HS-5 (cell line): Measurements from ENCODE around the gene ACR.

Experiments used
- DNase-seq: peaks from one replicate; pipeline ENCODE4 v3.0.0-alpha.2; 2012; ENCODE audit warnings: low read depth

The ACR gene

DNA sequence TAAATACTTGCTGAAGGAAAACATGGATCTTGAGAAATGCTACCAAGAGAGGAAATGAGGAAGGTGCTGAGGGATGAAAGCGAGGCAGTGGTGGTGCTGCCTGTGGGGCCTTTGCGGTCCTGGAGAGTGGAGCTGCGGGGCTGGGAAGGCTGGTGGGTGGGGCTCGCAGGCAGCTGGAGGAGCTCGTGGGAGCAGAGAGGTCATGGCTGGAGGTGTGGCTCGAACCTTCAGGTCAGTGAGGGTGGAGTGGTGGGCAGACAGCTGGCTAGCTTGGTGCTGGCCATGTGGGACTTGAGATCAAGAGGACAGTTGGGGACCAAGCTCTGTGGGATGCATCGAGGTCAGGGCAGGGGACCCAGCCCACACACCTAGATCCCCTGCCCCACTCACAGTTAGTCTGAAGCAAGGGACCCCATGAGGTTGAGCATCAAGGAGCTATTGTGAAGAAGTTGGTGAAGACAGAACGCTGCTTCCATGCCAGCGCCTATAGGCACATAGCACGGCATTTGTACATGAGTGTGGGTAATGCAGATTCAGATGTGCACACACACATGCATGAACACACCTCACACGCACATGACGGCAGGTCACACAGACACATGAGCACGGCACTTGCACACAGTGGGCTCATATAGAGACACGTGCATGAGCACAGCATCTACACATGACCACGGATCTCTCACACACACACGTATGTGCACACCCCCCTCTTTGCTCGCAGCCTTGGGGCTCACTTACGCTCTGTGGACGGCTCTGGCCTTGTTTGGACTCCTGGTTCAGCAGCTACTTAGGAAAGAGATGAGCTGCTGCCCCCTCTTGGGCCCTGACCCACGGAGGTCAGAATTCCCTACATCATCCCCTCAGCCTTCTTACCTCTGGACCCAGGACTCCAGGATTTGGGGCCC lies 34.9 kb upstream of the ACR start:
- no peak for DNase-seq

DNA sequence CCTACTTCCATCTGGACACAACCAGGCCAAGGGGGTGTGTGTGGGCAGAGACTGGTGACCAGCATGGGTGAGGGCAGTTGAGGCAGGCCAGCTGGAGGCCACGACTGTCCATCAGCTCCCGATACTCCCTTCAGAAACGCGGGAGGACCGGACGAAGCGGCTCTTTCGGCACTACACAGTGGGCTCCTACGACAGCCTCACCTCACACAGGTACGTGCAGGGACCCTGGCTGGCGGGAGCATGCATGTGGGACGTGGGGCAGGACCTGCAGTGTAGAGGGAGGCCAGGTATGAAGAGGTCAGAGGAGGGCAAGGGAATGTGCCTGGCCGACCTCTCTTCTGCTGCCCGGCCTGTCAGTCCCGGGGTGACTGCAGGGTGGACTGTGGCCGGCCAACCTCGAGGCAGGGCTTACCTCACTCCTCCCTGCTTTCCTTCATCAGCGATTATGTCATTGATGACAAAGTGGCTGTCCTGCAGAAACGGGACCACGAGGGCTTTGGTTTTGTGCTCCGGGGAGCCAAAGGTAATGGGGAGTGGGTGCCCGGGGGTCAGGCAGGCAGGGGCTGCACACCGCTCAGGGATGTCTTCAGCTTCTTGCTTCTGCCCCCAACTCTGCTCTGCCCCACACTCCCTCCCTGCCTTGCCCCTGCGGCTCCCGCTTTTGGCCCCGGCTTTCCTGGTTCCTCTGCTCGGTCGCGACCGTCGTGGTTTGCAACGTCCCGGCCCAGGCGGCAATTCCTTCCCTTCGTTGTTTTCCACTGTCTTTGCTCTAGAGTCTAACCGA lies 34.1 kb upstream of the ACR start:
- no peak for DNase-seq

DNA sequence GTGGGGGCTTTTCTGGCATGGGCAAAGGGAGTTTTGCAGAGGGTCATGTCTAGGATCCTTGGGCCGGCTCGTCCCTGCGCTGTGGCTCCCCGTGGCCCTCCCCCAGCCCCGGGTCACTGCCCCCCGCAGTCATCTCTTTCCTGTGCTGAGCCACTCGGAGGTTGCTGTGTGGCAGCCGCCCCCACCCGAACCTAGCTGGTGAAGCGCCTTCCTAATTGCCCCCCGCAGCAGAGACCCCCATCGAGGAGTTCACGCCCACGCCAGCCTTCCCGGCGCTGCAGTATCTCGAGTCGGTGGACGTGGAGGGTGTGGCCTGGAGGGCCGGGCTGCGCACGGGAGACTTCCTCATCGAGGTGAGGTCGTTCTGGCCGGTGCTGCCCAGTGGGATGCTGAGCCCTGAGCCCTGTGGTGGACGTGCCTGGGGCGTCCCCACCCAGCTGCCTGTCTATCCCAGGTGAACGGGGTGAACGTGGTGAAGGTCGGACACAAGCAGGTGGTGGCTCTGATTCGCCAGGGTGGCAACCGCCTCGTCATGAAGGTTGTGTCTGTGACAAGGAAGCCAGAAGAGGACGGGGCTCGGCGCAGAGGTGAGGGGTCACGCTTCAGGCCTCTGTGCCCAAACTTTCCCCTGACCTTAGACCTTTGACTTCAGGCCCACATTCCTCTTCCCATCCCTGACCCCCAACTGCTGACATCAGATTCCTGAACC lies 33.3 kb upstream of the ACR start:
- DNase-seq = no peak

DNA sequence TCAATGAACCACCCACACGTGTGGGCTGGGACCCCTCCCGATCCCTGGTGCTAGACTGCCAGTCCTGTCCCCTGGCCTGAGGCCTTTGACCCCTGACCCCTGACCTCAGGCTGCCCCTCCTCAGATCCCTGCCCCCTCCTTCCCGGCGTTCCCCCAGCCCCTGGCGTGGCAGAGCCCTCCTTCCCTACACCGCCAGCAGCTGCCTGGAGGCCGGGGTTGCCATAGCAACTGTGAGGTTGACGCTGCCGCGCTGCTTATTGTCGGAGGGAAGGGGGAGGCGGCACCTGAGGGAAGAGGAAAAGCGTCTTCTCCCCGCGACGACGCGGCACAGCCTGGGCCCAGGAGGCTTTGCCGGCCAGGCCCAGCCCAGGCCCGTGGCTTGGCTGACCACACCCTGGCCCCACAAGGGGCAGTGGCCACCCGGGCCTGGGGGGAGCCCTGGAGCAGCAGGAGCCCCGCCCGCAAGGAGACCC lies 32.7 kb upstream of the ACR start:
- DNase-seq = no peak

DNA sequence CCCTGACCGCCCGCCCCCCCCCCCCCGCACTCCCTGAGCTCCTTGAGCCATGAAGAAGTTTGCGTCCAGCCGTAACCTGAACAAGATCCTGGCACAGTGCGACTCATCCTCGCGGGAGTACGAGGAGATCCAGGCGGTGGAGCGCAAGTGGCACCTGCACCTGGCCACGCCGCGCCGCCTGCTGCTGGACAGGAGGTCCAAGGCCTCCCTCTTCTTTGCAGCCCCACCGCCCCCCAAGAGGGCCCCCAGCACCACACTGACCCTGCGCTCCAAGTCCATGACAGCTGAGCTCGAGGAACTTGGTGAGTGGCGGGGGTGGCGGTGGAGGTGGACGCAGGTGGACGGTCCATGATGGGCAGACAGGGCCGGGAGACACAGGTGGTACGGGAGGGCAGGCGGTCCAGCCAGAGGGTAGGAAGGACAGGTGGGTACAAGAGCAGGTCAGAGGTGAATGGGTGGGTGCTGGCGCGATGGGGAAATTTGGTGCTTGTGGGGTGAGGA lies 32.1 kb upstream of the ACR start:
- DNase-seq = no peak

DNA sequence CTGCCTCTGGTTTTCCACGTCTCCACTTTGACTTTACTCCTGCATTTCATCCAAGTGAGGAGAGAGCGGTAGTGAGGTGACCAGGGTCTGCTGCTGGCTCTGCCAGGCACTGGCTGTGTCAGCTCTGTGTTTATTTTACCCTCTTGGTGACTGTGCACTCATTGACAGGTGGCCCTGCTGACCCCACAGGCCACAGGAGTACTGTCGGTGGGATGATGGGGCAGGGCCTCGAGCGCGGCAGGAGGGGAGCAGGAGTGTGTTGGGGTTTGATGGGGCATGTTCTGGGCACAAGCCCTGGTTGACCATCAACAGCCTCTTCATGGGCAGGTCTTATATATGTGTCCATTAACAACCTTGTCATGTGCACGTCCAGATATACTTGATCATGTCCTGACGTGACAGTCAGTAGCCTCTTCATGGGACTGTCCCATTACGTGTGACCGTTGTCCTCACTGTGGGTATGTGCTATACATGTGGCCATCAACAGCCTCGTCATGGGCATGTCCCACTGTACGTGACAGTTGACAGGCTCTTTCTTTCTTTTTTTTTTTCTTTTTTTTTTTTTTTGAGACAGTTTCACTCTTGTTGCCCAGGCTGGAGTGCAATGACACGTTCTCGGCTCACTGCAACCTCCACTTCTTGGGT lies 31.4 kb upstream of the ACR start:
- no peak for DNase-seq

DNA sequence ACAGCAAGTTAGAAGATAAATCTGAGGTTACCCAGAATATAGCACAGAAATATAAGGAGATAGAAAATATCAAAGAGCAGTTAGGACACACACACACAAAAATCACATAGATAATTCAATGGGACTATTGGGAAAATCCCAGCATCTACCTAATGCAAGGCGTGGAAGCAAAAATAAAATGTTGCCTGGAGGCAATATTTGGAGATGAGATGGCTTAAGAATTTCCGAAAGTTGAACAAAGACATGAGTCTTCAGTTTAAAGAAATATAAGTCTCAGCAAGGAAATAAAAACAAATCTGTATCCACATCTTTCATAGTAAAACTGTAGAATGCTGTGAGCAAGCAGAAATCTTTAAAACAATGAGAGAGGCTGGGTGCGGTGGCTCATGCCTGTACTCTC lies 29.5 kb upstream of the ACR start:
- no peak for DNase-seq

DNA sequence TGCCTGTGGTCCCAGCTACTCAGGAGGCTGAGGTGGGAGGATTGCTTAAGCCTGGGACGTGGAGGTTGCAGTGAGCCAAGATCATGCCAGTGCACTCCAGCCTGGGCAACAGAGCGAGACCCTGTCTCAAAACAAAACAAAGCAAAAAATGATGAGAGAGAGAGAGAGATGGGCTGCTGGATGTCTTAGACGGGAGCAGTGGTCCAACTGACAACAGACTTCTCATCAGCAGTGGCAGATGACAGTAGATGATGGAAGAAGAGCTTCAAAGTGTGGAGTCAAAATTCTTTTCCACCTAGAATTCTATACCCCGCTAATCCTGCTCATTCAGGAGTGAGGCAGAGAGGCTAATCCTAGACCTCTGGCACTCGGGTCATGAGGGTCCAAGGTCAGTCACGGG lies 29.0 kb upstream of the ACR start:
- DNase-seq = no peak

DNA sequence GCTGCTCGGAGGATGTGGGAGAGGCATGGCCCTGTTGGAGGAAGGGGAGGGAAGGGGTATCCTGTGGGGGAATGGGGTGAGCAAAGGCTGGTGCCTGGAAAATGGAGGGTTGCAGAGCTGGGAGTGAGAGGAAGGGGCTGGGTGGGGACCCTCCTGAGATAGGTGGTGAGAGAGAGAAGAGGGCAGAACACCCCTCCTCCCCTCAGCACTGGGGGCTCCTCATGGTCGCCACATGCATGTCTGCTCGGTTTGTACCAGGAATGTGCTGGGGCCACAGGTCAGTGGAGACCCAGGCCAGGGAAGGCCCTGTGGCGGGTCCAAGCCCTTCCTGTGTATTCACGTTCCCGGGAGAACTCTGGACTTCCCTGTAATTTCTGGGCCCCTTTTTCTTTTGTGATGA lies 27.8 kb upstream of the ACR start:
- no peak for DNase-seq

DNA sequence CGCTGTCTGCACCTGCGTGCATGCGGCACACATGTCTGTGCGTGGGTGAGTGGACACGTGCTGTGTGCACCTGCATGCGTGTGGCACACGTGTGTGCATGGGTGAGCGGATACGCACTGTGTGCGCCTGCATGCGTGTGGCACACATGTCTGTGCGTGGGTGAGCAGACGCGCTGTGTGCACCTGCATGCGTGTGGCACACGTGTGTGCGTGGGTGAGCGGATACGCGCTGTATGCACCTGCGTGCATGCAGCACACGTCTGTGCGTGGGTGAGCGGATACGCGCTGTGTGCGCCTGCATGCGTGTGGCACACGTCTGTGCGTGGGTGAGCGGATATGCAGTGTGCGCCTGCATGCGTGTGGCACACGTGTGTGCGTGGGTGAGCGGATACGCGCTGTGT lies 27.1 kb upstream of the ACR start:
- DNase-seq = no peak

DNA sequence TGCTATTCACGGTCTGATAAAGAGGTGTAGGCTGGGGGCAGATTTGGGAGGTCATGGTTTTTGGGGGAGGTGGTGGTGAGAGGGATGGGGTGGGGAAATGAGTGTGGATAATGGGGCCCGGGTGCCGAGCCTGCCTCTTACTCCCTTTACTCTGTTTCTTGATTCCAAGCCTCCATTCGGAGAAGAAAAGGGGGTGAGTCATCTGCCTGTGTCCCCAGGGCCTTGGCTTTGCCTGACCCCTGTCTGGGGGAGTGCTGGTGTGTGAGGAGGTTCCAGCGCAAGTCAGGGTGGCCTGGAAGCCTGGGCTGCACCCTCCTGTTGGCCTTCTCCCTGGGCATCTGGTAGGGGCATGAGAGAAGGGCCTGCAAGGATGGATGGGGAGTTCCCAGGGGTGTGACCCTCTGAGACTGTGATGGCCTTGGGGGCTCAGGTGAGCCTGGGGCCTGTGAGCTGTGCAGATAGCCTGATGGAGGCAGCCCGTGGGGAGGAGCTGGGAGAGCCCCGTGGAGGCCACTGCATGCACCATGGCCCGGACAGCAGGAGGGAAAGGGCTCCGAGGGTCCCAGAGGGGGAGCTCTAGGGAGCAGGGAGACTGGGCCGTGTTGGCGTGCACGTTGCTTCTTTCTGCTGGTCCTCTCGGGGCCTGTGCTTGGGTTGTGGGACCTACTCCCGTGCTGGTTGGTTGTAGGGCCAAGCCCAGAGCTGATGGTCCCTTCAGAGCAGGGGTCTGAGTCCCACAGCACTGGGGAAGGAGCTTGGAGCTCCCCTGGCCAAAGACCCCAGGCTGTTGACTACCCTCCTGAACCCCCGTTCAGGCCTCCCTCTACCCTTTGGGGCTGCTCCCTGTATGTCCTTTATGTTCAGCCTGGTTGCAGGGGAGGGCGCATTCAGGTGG lies 26.3 kb upstream of the ACR start:
- no peak for DNase-seq

DNA sequence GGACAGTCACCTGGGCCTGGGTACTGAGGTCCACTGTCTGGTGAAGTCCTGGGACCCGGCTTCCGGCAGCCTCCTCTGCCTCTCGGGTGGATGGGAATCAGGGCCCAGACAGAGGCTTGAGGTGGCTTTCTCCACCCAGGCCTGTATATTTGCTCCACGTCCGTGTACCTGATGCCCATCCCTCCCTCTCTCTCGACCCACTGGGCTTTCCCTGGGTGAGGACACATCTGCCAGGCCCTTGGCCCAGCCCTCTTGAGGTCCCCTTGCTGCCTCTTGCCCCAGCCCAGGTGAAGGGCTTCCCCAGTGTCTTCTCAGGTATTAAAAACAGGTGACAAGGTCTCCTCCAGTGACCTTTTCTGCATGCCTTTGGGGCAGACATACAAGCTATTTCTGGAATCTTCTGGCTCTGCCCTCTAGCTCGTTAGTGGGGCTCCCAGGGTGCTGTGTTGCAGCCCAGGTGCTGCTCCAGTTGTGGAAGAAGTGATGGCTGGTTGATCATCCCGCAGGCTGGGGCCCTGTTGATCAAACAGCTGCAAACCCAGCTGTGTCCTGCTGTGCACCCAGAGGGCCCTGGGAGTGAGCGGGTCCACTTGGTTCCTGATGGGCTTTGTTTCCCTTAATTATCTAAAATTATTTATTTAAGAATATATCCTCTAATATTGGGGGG lies 25.5 kb upstream of the ACR start:
- DNase-seq = no peak

DNA sequence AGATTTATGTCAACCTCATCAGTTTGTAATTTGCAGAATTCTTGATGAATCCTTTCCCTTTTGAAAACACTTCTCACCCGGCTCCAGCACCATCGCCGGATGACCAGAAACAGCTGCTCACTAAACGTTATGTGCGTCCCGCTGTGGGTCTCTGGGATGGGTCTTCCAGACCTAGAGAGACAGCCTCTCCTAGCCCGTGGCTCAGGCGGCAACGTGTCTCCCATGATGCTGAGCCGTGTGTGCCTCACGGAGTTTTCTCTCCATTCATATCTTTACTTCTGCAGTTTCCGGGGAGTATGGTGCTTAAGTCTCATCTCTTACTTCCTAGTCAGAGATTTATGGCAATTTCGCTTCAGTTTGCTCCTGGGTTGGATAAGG lies 25.0 kb upstream of the ACR start:
- no peak for DNase-seq

DNA sequence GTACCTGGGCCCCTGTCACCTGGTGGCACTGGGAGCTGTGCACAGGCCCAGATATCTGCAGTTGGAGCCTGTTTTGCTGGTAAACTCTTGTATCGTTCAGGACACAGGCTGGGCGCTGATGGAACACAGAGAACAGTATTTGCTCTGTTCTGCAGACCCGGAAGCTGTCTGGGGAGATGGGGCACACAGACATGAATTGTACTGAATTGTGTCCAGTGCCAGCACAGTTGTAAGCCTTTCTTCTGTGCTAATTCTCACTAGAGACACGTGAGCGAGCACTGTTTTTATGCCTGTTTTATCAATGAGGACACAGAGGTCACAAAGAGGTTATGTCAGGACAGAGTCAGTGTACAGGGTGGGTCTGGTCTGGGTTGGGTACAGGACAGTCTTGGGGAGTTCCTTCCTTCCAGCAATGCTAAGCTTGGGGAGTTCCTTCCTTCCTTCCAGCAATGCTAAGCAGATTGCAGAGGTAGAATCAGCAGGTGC lies 24.4 kb upstream of the ACR start:
- no peak for DNase-seq

DNA sequence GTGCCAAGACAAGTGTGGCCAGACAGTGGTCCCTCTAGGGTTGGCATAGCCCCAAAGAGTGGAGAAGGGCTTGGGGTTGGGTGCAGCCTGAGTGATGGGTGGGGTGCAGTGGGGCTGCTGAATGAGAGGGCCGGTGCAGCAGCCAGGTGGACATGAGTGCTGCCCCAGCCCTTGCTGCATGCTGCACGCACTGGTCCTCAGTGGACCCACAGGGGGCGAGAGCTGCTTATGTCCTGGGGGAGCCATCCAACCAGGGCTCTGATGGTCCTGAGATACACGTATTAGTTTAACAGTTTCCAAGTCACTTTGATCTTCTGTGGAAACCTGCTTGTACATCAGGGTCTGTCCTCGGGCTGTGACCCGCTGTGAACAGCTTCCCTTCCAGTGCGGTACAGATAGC lies 23.9 kb upstream of the ACR start:
- DNase-seq = no peak

DNA sequence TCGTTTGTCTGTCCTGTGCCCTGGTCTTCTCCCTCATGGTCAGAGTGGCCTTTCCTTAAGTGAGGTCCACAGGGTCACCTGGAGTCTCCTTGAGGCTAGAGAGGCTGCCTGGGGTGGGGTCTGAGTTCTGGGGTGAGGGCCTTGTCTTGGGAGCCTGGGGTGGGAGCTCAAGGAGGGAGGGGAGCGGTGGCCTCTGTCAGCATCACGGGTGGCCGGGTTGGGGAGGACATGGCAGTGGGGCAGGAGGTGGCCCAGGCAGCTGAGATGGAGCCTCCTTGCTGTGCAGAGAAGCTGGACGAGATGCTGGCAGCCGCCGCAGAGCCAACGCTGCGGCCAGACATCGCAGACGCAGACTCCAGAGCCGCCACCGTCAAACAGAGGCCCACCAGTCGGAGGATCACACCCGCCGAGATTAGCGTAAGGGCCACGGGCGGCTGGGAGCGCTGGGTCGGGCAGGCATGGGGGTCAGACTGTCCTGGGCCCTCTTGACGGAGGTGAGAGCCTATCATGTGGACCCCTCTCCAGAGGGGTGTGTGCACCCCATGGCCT lies 23.3 kb upstream of the ACR start:
- DNase-seq = no peak

DNA sequence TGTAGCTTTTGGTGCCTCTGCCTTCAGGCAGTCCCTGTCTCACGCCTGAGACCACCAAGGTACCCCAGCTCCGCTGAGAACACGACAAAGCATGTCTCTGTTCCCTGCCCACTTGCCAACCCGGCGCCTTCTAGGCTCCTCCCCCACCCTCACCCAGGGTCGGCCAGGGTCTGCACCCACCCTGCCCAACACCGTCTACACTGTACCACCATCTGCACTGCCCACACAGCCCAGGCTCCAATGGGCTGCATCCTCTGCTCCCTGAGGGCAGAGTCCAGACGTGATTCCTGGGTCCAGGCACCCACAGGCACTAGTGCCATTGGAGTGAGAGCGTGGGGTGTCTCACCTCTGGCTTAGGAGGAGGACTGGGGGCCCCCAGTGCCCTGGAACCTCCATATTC lies 22.8 kb upstream of the ACR start:
- DNase-seq = no peak

DNA sequence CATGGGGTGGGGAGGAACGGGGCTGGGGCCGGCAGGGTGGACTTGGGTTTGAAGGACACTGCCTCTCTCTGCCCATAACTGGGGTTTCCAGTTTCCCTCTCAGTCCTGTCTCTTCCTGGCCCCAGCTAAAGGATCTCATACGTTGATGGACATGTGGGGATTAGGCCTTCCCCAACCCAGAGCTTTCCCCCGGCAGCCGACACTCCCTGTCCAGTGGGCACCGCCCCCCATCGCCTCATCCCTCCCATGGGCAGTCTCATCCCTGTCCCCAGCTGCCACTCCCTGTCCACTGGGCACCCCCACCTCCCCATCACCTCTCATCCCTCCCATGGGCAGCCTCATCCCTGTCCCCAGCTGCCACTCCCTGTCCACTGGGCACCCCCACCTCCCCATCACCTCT lies 22.2 kb upstream of the ACR start:
- DNase-seq = no peak

DNA sequence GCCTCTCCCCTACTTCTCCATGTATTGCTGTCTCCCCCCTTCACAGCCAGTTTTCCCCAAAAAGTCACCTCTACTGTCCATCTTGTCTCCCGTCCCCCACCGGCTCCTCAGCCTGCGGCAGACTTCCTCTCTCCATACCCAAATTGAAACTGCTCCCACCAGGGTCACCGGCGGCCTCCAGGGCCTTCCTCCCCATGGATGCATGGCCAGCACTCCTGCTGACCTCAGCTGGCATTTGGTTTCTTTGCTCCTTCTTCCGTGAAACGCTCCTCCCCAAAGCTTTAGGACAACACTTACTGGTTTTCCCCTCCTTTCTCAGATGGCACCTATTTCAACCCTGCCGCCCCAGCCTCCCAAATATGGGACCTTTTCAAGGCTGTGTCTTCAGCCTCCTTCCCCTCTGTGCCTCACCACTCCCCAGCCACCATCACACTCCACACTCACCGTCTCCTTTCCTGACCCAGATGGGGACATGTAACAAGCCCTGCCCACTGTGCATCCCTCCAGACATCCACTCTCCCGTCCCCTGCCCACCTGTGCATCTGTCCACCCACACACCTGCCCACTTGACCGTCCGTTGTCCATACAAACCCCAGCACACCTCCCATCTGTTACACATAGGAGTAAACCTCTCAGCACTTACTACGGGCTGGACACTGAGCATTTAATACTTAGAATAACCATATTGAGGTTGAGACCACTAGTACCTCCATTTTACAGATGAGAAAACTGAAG lies 21.5 kb upstream of the ACR start:
- DNase-seq = no peak
